ENCODE data around the gene DMRTC2.

Gene DMRTC2

DNA sequence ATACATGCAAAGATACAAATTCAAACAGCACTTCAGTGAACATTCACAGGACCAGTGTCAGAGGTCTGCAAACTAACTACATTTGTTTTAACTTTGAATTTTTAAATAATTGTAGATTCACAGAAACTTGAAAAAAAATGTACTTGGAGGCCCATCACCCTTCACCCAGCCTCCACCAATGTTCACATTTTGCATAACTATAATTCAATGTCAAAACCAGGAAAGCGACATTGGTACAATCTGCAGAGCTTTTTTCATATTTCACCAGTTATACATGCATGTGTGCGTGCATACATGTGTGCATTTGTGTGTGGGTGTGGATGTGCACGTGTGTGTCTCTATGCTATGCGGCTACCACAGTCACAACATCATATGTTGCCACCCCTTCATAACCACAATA is 29.5 kb upstream of the DMRTC2 start:
- no peak overlapping the region for H3K27ac ChIP-seq
- no peak for DNase-seq (ENCODE audit: low spot score)
- TF ChIP-seq, protein P1, sequence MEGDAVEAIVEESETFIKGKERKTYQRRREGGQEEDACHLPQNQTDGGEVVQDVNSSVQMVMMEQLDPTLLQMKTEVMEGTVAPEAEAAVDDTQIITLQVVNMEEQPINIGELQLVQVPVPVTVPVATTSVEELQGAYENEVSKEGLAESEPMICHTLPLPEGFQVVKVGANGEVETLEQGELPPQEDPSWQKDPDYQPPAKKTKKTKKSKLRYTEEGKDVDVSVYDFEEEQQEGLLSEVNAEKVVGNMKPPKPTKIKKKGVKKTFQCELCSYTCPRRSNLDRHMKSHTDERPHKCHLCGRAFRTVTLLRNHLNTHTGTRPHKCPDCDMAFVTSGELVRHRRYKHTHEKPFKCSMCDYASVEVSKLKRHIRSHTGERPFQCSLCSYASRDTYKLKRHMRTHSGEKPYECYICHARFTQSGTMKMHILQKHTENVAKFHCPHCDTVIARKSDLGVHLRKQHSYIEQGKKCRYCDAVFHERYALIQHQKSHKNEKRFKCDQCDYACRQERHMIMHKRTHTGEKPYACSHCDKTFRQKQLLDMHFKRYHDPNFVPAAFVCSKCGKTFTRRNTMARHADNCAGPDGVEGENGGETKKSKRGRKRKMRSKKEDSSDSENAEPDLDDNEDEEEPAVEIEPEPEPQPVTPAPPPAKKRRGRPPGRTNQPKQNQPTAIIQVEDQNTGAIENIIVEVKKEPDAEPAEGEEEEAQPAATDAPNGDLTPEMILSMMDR (IDR thresholded peaks at IDR 0.05) = no peak
- no peak overlapping the region for H3K4me3 ChIP-seq

DNA sequence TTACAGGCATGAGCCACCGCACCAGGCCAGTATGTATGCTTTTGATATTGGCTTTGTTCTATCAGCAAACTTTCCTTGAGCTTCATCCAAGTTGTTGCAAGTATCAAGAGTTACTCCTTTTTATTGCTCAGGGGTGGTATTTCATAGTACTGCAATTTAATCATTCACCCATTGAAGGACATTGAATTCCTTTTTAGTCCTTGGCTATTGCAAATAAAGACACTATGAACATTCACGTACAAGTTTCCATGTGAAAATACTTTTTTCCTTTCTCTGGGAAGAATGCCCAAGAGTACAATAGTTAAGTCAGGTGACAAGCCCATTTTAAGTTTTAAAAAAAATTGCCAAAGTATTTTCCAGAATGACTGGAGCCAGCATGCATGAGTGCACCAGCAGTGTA is 28.1 kb upstream of the DMRTC2 start:
- TF ChIP-seq, protein P1 (IDR thresholded peaks at IDR 0.05) = no peak
- H3K27ac ChIP-seq = no peak overlapping the region
- DNase-seq (ENCODE audit: low spot score) = no peak
- no peak overlapping the region for H3K4me3 ChIP-seq

DNA sequence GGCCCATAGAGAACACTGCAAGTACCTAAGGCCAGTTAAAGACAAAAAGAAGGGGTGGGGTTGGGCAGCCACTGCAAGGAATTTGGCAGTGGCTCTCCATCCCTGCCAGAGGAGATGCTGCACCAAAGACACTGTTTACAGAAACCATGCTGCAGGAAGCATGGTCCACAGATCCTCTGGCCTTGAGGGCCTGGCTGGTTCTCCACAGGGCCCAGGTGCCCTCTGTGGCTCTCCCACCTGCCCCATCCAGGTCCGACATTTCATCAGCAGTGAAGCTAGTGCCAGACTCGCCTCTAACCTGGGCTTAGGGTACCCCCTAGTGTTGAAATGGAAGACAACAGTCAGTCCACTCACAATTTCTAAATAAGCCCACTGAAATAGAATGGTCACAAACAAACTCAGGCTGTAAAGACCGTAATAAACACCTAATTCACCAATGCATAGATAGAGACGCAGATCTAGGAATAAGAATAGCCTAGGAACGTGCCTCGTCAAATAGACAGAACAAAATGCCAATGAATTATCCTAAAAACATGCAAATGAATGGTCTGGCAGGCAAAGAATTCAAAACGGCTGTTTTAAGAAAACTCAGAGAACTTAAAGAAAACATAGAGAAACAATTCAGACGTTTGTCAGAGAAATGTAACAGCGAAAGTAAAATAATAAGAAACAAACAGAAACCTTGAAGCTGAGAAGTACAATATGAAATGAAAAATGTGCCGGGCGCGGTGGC is 23.7 kb upstream of the DMRTC2 start:
- no peak for DNase-seq (ENCODE audit: low spot score)
- Histone ChIP-seq H3K4me3 (no peak overlapping the region), H3K27ac (no peak overlapping the region)
- TF ChIP-seq, protein P1 (IDR thresholded peaks at IDR 0.05) = no peak

DNA sequence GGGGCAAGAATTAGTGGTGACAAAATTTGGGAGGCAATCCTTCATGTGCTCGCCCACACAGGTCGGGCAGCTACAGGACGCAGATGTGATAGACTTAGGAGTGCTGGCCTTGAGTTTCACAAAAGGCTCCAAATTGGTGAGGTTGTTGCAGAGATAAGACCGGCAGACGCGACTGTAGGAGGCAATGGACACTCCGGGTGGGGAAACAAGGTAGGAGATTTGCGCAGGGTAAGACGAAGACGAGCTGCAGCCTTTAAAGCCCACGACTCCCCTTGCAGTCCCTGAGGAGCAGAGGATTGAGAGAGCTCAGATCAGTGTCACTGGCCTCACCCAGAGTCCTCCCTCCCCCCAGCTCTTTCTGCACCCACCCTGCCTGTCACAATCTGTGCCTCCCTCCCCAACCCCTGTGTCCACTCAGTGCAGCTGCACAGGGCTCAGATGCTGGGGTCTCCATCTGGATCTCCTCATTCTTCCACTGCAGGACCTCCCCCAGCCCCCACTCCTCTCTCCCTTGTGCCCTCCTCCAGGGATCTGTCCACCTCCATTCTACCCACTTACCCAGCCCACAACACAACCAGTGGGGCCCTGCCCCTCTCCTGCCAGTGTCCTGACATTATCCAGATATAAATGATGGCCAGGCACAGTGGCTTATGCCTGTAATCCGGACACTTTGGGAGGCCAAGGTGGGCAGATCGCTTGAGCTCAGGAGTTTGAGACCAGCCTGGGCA is 6.7 kb upstream of the DMRTC2 start:
- Histone ChIP-seq H3K27ac (no peak overlapping the region), H3K4me3 (no peak overlapping the region)
- no peak for DNase-seq (ENCODE audit: low spot score)
- TF ChIP-seq, protein P1 (IDR thresholded peaks at IDR 0.05) = no peak

DNA sequence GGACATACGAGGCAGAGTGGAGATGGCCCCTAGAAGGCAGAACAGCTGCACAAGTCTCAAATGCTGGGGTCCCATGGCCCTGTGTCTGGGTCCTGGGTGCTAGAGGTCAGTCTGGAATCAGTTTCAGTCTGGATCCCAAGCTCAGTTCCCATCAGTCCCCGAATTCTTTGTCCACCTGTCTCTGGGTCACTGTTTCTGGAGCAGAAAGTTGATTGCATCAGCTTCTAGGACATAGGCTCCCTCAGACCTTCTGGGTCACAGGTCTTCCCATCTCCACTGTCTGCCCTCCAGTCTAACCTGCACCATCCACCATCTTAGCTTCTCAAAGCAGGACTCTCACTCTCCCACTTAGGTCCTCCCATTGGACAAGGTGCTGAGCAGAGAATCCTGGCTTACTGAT is 5.6 kb upstream of the DMRTC2 start:
- TF ChIP-seq, protein P1 (IDR thresholded peaks at IDR 0.05) = no peak
- Histone ChIP-seq H3K4me3 (no peak overlapping the region), H3K27ac (no peak overlapping the region)
- DNase-seq (ENCODE audit: low spot score) = no peak

DNA sequence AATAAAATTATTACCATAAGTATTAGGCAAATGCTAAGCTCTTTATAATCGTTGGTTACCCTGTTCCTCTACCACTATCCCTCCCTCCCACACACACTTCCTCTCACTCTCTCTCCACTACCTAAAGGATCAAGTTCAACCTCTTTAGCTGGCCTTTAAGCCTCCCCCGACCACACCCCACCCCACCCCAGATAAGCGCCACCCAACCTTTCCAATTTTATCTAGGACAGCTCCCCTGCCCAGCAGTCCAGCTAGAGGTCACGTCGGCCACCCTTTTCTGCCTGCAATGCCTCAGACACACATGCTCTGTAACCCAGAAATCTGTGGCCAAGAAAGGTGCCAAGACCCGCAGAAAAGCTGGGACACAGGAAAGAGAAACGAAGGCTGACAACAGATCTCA is 1.5 kb upstream of the DMRTC2 start:
- DNase-seq (ENCODE audit: low spot score) = no peak
- no peak overlapping the region for H3K4me3 ChIP-seq
- H3K27ac ChIP-seq = no peak overlapping the region
- TF ChIP-seq, protein P1 (IDR thresholded peaks at IDR 0.05) = no peak

DNA sequence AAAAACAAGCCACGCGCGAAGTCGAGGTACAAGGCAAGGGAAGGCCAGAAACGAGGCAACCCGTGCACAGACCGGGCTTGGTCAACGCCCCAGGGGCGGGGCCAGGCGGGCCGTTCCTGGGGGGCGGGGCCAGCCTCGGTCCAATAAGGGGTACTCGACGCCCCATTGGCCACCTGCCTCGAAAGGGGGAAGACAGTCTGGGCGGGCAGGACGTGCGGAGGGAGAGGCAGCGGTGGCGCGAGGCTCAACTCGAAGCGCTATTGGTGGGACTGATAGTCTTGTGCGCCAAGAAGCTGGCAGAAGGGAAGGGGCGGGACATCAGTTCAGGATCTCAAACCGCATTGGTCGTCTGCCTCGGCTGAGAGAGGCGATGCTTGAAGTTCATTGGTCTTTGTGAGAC is 241 bp upstream of the DMRTC2 start, which contains the start of gene LYPD4:
LYPD4 (minus strand) TSS at position 83 of the 400 bp plus-strand sequence. CDS start 5,398 bp downstream, outside the sequence.
- TF ChIP-seq, protein P1 (IDR thresholded peaks at IDR 0.05) = no peak
- DNase-seq (ENCODE audit: low spot score) = no peak

More for the DNA sequence above, 241 bp upstream of the DMRTC2 start, which contains the start of gene LYPD4:
- no peak within 1 kb of the TSS for H3K27ac ChIP-seq
- H3K4me3 ChIP-seq = no peak within 1 kb of the TSS

All from coronary artery (tissue), 2 donors.